ENCODE data around the gene TSSK3.
"Not testable (repeated sequence)": the region's sequence is repeated elsewhere in the genome, so short reads cannot be mapped to it uniquely, and the experiment has no call there.

TSSK3 gene

DNA sequence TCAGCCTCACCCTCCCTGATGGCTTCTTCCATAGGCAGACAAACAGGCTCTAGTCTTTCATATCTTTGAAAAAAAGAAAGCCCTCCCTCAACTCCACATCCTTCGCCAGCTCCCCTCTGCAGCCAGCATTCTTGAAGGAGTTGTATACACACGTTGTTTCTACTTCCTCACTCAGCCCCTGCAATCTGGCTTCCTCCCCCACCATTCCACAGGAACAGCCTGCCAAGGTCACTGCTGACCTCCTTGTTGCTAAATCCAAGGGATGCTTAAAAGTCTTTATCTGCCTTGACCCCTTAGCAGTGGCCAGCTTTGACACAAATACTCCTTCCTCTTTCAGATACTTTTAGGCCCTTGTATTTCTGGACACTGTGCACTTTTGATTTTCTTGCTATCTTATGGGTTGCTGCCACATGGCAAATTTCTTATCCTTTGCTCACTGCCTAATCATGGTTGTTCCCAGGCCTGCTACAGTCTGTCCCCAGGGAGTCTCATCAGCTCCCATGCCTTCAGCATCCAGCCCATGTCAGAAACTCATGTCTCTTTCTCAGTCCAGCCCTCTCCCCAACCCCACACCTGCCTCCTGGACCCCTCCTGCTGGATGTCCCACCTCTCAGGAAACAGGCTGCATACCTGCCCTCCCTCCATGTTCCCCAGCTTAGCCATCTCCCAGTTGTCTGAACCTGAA, 8.3 kb upstream of the TSSK3 start:
- Histone ChIP-seq H4K8ac (ENCODE audit: low read depth, low read length) (no peak overlapping the region), H3K79me1 (ENCODE audit: low read depth, low read length) (no peaks in the 10 kb centered on the region), H3K4ac (ENCODE audit: low read length) (no peak overlapping the region), H2BK15ac (ENCODE audit: low read length) (no peak overlapping the region), H3K23ac (ENCODE audit: low read depth, low read length, poor library complexity) (no peak overlapping the region), H3K4me2 (ENCODE audit: insufficient read depth, low read length, poor library complexity, severe bottlenecking) (no peak overlapping the region), H3K27me3 (ENCODE audit: control insufficient read depth in 3 of 3, insufficient read depth in 3 of 3, low read depth in 1 of 3, low read length in 3 of 3) (no peaks in the 10 kb centered on the region), H3K4me3 (ENCODE audit: low read length in 2 of 2) (no peak overlapping the region), H2BK120ac (ENCODE audit: low read depth, low read length) (no peak overlapping the region), H3K4me1 (ENCODE audit: control insufficient read depth in 2 of 2, insufficient read depth in 1 of 2, low read depth in 1 of 2, low read length in 2 of 2) (peaks cover 4 to 24% of the 10 kb centered on the region in 2 donors), H3K14ac (ENCODE audit: low read length) (no peak overlapping the region), H2AK5ac (ENCODE audit: low read depth, low read length) (no peak overlapping the region), H2AFZ (ENCODE audit: low read length) (no peak overlapping the region), H2BK5ac (ENCODE audit: low read length) (no peak overlapping the region), H3K9me3 (replicated peaks in 1 of 2; ENCODE audit: control insufficient read depth in 2 of 2, insufficient read depth in 1 of 2, low read depth in 1 of 2, low read length in 2 of 2) (peaks cover 4 to 5% of the 10 kb centered on the region in 2 donors), H3K36me3 (replicated peaks in 1 of 2; ENCODE audit: control insufficient read depth in 2 of 2, insufficient read depth in 2 of 2, low read length in 2 of 2) (peaks cover 0 to 3% of the 10 kb centered on the region in 2 donors), H2BK12ac (ENCODE audit: low read length) (no peak overlapping the region), H3K27ac (replicated peaks; ENCODE audit: low read length) (no peak overlapping the region), H3K18ac (ENCODE audit: low read length) (no peak overlapping the region), H4K91ac (ENCODE audit: low read depth, low read length, poor library complexity) (no peak overlapping the region), H3K9ac (ENCODE audit: low read depth, low read length, poor library complexity) (no peak overlapping the region)
- no CpG with 5 or more reads among the region's 2 CpGs for WGBS, 2 donors (ENCODE audit: extremely low coverage in 2 of 2, insufficient read length in 2 of 2, insufficient replicate concordance in 1 of 2)
- no peak for DNase-seq (ENCODE audit: low spot score)

- not testable (repeated sequence) for H3K9ac ChIP-seq (ENCODE audit: low read depth, low read length, poor library complexity); H2AK5ac ChIP-seq (ENCODE audit: low read depth, low read length); H4K8ac ChIP-seq (ENCODE audit: low read depth, low read length); H3K4ac ChIP-seq (ENCODE audit: low read length); H3K36me3 ChIP-seq (replicated peaks in 1 of 2; ENCODE audit: control insufficient read depth in 2 of 2, insufficient read depth in 2 of 2, low read length in 2 of 2); H2BK5ac ChIP-seq (ENCODE audit: low read length); H3K4me3 ChIP-seq (ENCODE audit: low read length in 2 of 2); DNase-seq (ENCODE audit: low spot score); H4K91ac ChIP-seq (ENCODE audit: low read depth, low read length, poor library complexity); H3K9me3 ChIP-seq (replicated peaks in 1 of 2; ENCODE audit: control insufficient read depth in 2 of 2, insufficient read depth in 1 of 2, low read depth in 1 of 2, low read length in 2 of 2); H3K27me3 ChIP-seq (ENCODE audit: control insufficient read depth in 3 of 3, insufficient read depth in 3 of 3, low read depth in 1 of 3, low read length in 3 of 3); H3K4me2 ChIP-seq (ENCODE audit: insufficient read depth, low read length, poor library complexity, severe bottlenecking); H2BK120ac ChIP-seq (ENCODE audit: low read depth, low read length); H3K18ac ChIP-seq (ENCODE audit: low read length); H3K27ac ChIP-seq (replicated peaks; ENCODE audit: low read length); H2BK15ac ChIP-seq (ENCODE audit: low read length); H2BK12ac ChIP-seq (ENCODE audit: low read length); H3K14ac ChIP-seq (ENCODE audit: low read length); H2AFZ ChIP-seq (ENCODE audit: low read length); H3K79me1 ChIP-seq (ENCODE audit: low read depth, low read length); H3K23ac ChIP-seq (ENCODE audit: low read depth, low read length, poor library complexity)
- H3K4me1 ChIP-seq (ENCODE audit: control insufficient read depth in 2 of 2, insufficient read depth in 1 of 2, low read depth in 1 of 2, low read length in 2 of 2) = peaks cover 4 to 24% of the 10 kb centered on the region in 2 donors
- no CpG with 5 or more reads among the region's 6 CpGs for WGBS, 2 donors (ENCODE audit: extremely low coverage in 2 of 2, insufficient read length in 2 of 2, insufficient replicate concordance in 1 of 2)
Measured at GRCh38 chr1:32355778-32356177, 6.6 kb upstream of the TSSK3 start.

GRCh38 chr1:32356478-32356877, 5.9 kb upstream of the TSSK3 start:
- Histone ChIP-seq H3K9me3 (replicated peaks in 1 of 2; ENCODE audit: control insufficient read depth in 2 of 2, insufficient read depth in 1 of 2, low read depth in 1 of 2, low read length in 2 of 2) (peaks cover 0 to 2% of the 10 kb centered on the region in 2 donors), H3K4ac (ENCODE audit: low read length) (no peak overlapping the region), H2AFZ (ENCODE audit: low read length) (no peak overlapping the region), H3K4me2 (ENCODE audit: insufficient read depth, low read length, poor library complexity, severe bottlenecking) (no peak overlapping the region), H3K27ac (replicated peaks; ENCODE audit: low read length) (no peak overlapping the region), H3K18ac (ENCODE audit: low read length) (no peak overlapping the region), H2BK120ac (ENCODE audit: low read depth, low read length) (no peak overlapping the region), H3K14ac (ENCODE audit: low read length) (no peak overlapping the region), H4K91ac (ENCODE audit: low read depth, low read length, poor library complexity) (no peak overlapping the region), H3K4me1 (ENCODE audit: control insufficient read depth in 2 of 2, insufficient read depth in 1 of 2, low read depth in 1 of 2, low read length in 2 of 2) (peaks cover 4 to 24% of the 10 kb centered on the region in 2 donors), H3K36me3 (replicated peaks in 1 of 2; ENCODE audit: control insufficient read depth in 2 of 2, insufficient read depth in 2 of 2, low read length in 2 of 2) (peaks cover 0 to 15% of the 10 kb centered on the region in 2 donors), H3K27me3 (ENCODE audit: control insufficient read depth in 3 of 3, insufficient read depth in 3 of 3, low read depth in 1 of 3, low read length in 3 of 3) (peaks cover 0 to 7% (median 0%) of the 10 kb centered on the region in 3 experiments), H2BK5ac (ENCODE audit: low read length) (no peak overlapping the region), H4K8ac (ENCODE audit: low read depth, low read length) (no peak overlapping the region), H3K4me3 (ENCODE audit: low read length in 2 of 2) (no peak overlapping the region), H2BK12ac (ENCODE audit: low read length) (no peak overlapping the region), H3K23ac (ENCODE audit: low read depth, low read length, poor library complexity) (no peak overlapping the region), H3K79me1 (ENCODE audit: low read depth, low read length) (no peaks in the 10 kb centered on the region), H2AK5ac (ENCODE audit: low read depth, low read length) (no peak overlapping the region), H3K9ac (ENCODE audit: low read depth, low read length, poor library complexity) (no peak overlapping the region), H2BK15ac (ENCODE audit: low read length) (no peak overlapping the region)
- DNase-seq (ENCODE audit: low spot score) = no peak
- no CpG with 5 or more reads among the region's 1 CpG for WGBS, 2 donors (ENCODE audit: extremely low coverage in 2 of 2, insufficient read length in 2 of 2, insufficient replicate concordance in 1 of 2)

- Histone ChIP-seq H4K8ac (ENCODE audit: low read depth, low read length) (no peak overlapping the region), H3K4me3 (ENCODE audit: low read length in 2 of 2) (no peak overlapping the region), H3K4me2 (ENCODE audit: insufficient read depth, low read length, poor library complexity, severe bottlenecking) (no peak overlapping the region), H3K23ac (ENCODE audit: low read depth, low read length, poor library complexity) (no peak overlapping the region), H2BK120ac (ENCODE audit: low read depth, low read length) (no peak overlapping the region), H2BK15ac (ENCODE audit: low read length) (no peak overlapping the region), H4K91ac (ENCODE audit: low read depth, low read length, poor library complexity) (no peak overlapping the region), H3K4ac (ENCODE audit: low read length) (no peak overlapping the region), H2AFZ (ENCODE audit: low read length) (no peak overlapping the region), H3K79me1 (ENCODE audit: low read depth, low read length) (no peaks in the 10 kb centered on the region), H3K9ac (ENCODE audit: low read depth, low read length, poor library complexity) (no peak overlapping the region), H3K18ac (ENCODE audit: low read length) (no peak overlapping the region), H2BK5ac (ENCODE audit: low read length) (no peak overlapping the region), H3K9me3 (replicated peaks in 1 of 2; ENCODE audit: control insufficient read depth in 2 of 2, insufficient read depth in 1 of 2, low read depth in 1 of 2, low read length in 2 of 2) (peaks cover 0 to 2% of the 10 kb centered on the region in 2 donors), H2AK5ac (ENCODE audit: low read depth, low read length) (no peak overlapping the region), H2BK12ac (ENCODE audit: low read length) (no peak overlapping the region), H3K4me1 (ENCODE audit: control insufficient read depth in 2 of 2, insufficient read depth in 1 of 2, low read depth in 1 of 2, low read length in 2 of 2) (peaks cover 4 to 19% of the 10 kb centered on the region in 2 donors), H3K36me3 (replicated peaks in 1 of 2; ENCODE audit: control insufficient read depth in 2 of 2, insufficient read depth in 2 of 2, low read length in 2 of 2) (peaks cover 0 to 19% of the 10 kb centered on the region in 2 donors), H3K27ac (replicated peaks; ENCODE audit: low read length) (no peak overlapping the region), H3K27me3 (ENCODE audit: control insufficient read depth in 3 of 3, insufficient read depth in 3 of 3, low read depth in 1 of 3, low read length in 3 of 3) (peaks cover 0 to 7% (median 0%) of the 10 kb centered on the region in 3 experiments), H3K14ac (ENCODE audit: low read length) (no peak overlapping the region)
- no CpG with 5 or more reads among the region's 6 CpGs for WGBS, 2 donors (ENCODE audit: extremely low coverage in 2 of 2, insufficient read length in 2 of 2, insufficient replicate concordance in 1 of 2)
- DNase-seq (ENCODE audit: low spot score) = no peak
Measured at GRCh38 chr1:32357614-32358013, 4.7 kb upstream of the TSSK3 start.

All from neuronal stem cell (in vitro differentiated cells).